ENCODE measurements around the gene NKG7.

The NKG7 gene

GRCh38 chr19:51323481-51324166 lies 48.8 kb downstream of the NKG7 start:
- H3K4me3 ChIP-seq, result no peak overlapping the region
- H3K27ac ChIP-seq, result no peak overlapping the region
- H4K20me1 ChIP-seq, result peaks cover 0 to 18% (median 0%) of the 10 kb centered on the region in 11 experiments; a peak in 2 of 22 replicates
- peak overlapping the region in 1 of 11 experiments; percentile 17; a peak in 3 of 22 replicates for H3K4me2 ChIP-seq
- H3K27me3 ChIP-seq, result peaks cover 19 to 33% (median 29%) of the 10 kb centered on the region in 11 experiments
- no peak for TF ChIP-seq Cebpa-rat (IDR thresholded peaks at IDR 0.05)
- no peaks in the 10 kb centered on the region for H3K36me3 ChIP-seq
- peaks cover 0 to 15% (median 4%) of the 10 kb centered on the region in 11 experiments; a peak in 8 of 22 replicates for H3K9me3 ChIP-seq (replicated peaks in 1 of 11)
- peaks cover 0 to 17% (median 0%) of the 10 kb centered on the region in 10 experiments; a peak in 5 of 20 replicates for H3K4me1 ChIP-seq
- H3K9ac ChIP-seq, result 0 out of 22 replicates have a peak overlapping the region, but pooled peaks of 1 of the 11 experiments have one; percentile 23

- no peak for TF ChIP-seq Cebpa-rat (IDR thresholded peaks at IDR 0.05)
- Histone ChIP-seq H3K4me1 (peaks cover 0 to 11% (median 0%) of the 10 kb centered on the region in 10 experiments; a peak in 4 of 20 replicates), H3K4me3 (no peak overlapping the region)
Measured at GRCh38 chr19:51321799-51322198, 50.7 kb downstream of the NKG7 start.

More at GRCh38 chr19:51321799-51322198, 50.7 kb downstream of the NKG7 start:
- H3K9ac ChIP-seq, result no peak overlapping the region
- no peak overlapping the region for H3K27ac ChIP-seq
- no peaks in the 10 kb centered on the region for H3K36me3 ChIP-seq
- H3K9me3 ChIP-seq (replicated peaks in 1 of 11), result peaks cover 0 to under 1% (median 0%) of the 10 kb centered on the region in 11 experiments; a peak in 1 of 22 replicates
- peaks cover 2 to 14% (median 11%) of the 10 kb centered on the region in 11 experiments for H3K27me3 ChIP-seq
- no peak overlapping the region for H3K4me2 ChIP-seq
- H4K20me1 ChIP-seq, result peaks cover 0 to 18% (median 0%) of the 10 kb centered on the region in 11 experiments; a peak in 2 of 22 replicates
